ENCODE measurements around the gene SHB.

SHB gene

GRCh38 chr9:37946041-37946440, 123.0 kb downstream of the SHB start:
- H3K9ac ChIP-seq (ENCODE audit: low read length): no peak overlapping the region
- H3F3A ChIP-seq (ENCODE audit: insufficient read depth, low read length): no peaks in the 10 kb centered on the region
- no peak overlapping the region for H2AFZ ChIP-seq (ENCODE audit: low read length)
- H3K4me3 ChIP-seq (ENCODE audit: low read length): no peak overlapping the region
- TF ChIP-seq CTCF (IDR thresholded peaks at IDR 0.05; ENCODE audit: low read length) (no peak), EZH2phosphoT487 (IDR thresholded peaks at IDR 0.05; ENCODE audit: low read length) (no peak), EZH2 (optimal IDR thresholded peaks at IDR 0.05; ENCODE audit: low read depth, low read length) (no peak)
- no peaks in the 10 kb centered on the region for H3K9me3 ChIP-seq (replicated peaks; ENCODE audit: insufficient read depth, low read length)
- H3K36me3 ChIP-seq (replicated peaks; ENCODE audit: insufficient read depth, low read length): no peaks in the 10 kb centered on the region
- no peaks in the 10 kb centered on the region for H3K27me3 ChIP-seq (replicated peaks; ENCODE audit: insufficient read depth, low read length)
- H3K4me2 ChIP-seq (ENCODE audit: low read depth, low read length): no peak overlapping the region
- no peak overlapping the region for H3K27ac ChIP-seq (ENCODE audit: low read length)
- no peaks in the 10 kb centered on the region for H3K79me2 ChIP-seq (ENCODE audit: low read length)
- H3K9me2 ChIP-seq (replicated peaks; ENCODE audit: insufficient read depth, low read length): no peaks in the 10 kb centered on the region
- H4K20me1 ChIP-seq (ENCODE audit: insufficient read depth, low read length): no peaks in the 10 kb centered on the region
- no peak for DNase-seq
- H3K4me1 ChIP-seq (ENCODE audit: low read length): no peaks in the 10 kb centered on the region

- H3K36me3 ChIP-seq (replicated peaks; ENCODE audit: insufficient read depth, low read length): no peaks in the 10 kb centered on the region
These were observed 124.2 kb downstream of the SHB start for GRCh38 chr9:37944671-37945481.

GRCh38 chr9:37944266-37944650, 124.8 kb downstream of the SHB start:
- no peaks in the 10 kb centered on the region for H3K9me3 ChIP-seq (replicated peaks; ENCODE audit: insufficient read depth, low read length)
- no peak overlapping the region for H2AFZ ChIP-seq (ENCODE audit: low read length)
- DNase-seq: no peak
- H3F3A ChIP-seq (ENCODE audit: insufficient read depth, low read length): no peaks in the 10 kb centered on the region
- H3K4me3 ChIP-seq (ENCODE audit: low read length): no peak overlapping the region
- no peak overlapping the region for H3K9ac ChIP-seq (ENCODE audit: low read length)
- TF ChIP-seq CTCF (IDR thresholded peaks at IDR 0.05; ENCODE audit: low read length): no peak
- no peak for TF ChIP-seq EZH2 (optimal IDR thresholded peaks at IDR 0.05; ENCODE audit: low read depth, low read length)
- no peak for TF ChIP-seq EZH2phosphoT487 (IDR thresholded peaks at IDR 0.05; ENCODE audit: low read length)
- no peaks in the 10 kb centered on the region for H3K9me2 ChIP-seq (replicated peaks; ENCODE audit: insufficient read depth, low read length)
- H3K27ac ChIP-seq (ENCODE audit: low read length): no peak overlapping the region
- H4K20me1 ChIP-seq (ENCODE audit: insufficient read depth, low read length): no peaks in the 10 kb centered on the region
- H3K36me3 ChIP-seq (replicated peaks; ENCODE audit: insufficient read depth, low read length): no peaks in the 10 kb centered on the region
- no peaks in the 10 kb centered on the region for H3K27me3 ChIP-seq (replicated peaks; ENCODE audit: insufficient read depth, low read length)
- H3K4me2 ChIP-seq (ENCODE audit: low read depth, low read length): no peak overlapping the region
- no peaks in the 10 kb centered on the region for H3K4me1 ChIP-seq (ENCODE audit: low read length)
- H3K79me2 ChIP-seq (ENCODE audit: low read length): no peaks in the 10 kb centered on the region

More at GRCh38 chr9:37944671-37945481, 124.2 kb downstream of the SHB start:
- H4K20me1 ChIP-seq (ENCODE audit: insufficient read depth, low read length): no peaks in the 10 kb centered on the region
- TF ChIP-seq EZH2phosphoT487 (IDR thresholded peaks at IDR 0.05; ENCODE audit: low read length): no peak
- no peak for TF ChIP-seq CTCF (IDR thresholded peaks at IDR 0.05; ENCODE audit: low read length)
- H3K4me2 ChIP-seq (ENCODE audit: low read depth, low read length): no peak overlapping the region
- H3K9me3 ChIP-seq (replicated peaks; ENCODE audit: insufficient read depth, low read length): no peaks in the 10 kb centered on the region
- H3F3A ChIP-seq (ENCODE audit: insufficient read depth, low read length): no peaks in the 10 kb centered on the region
- H3K4me1 ChIP-seq (ENCODE audit: low read length): no peaks in the 10 kb centered on the region
- H2AFZ ChIP-seq (ENCODE audit: low read length): no peak overlapping the region
- no peaks in the 10 kb centered on the region for H3K79me2 ChIP-seq (ENCODE audit: low read length)
- no peak for DNase-seq
- no peak overlapping the region for H3K9ac ChIP-seq (ENCODE audit: low read length)
- H3K27me3 ChIP-seq (replicated peaks; ENCODE audit: insufficient read depth, low read length): no peaks in the 10 kb centered on the region
- no peak overlapping the region for H3K27ac ChIP-seq (ENCODE audit: low read length)
- no peak overlapping the region for H3K4me3 ChIP-seq (ENCODE audit: low read length)
- H3K9me2 ChIP-seq (replicated peaks; ENCODE audit: insufficient read depth, low read length): no peaks in the 10 kb centered on the region
